ENCODE data around the gene MICB. TPM values are rescaled to one million over a fixed set of nuclear protein-coding genes. Genes with fewer than 3 reads are reported as not detected.
"Not testable (repeated sequence)": the region's sequence is repeated elsewhere in the genome, so short reads cannot be mapped to it uniquely, and the experiment has no call there.

Gene MICB
- total RNA-seq, 1 donor from 2014 or later = 0.14 TPM

DNA sequence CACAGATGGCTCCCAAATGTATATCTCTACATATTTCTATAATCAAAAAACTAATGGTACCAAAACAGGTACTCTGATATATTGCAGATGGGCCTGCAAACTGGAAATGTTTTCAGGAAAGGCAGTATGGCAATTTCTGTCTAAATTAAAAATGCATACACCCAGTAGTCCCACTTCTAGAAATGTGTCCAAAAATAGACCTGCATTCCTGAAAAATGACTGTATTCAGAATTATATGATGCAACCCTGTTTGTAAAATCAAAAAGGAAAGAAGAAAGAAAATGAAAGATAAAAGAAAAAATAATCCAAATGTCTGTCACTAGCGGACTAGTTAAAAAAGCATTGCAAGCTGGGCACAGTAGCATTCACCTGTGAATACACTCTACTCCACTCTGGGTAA lies 12.9 kb upstream of the MICB start:
- Mint-ChIP-seq H3K4me1 (ENCODE audit: unreplicated experiment) (no peaks in the 10 kb centered on the region), H3K27ac (no peak overlapping the region), H3K36me3 (no peaks in the 10 kb centered on the region), H3K4me3 (no peak overlapping the region), H3K9me3 (no peaks in the 10 kb centered on the region), H3K27me3 (peaks cover 39% of the 10 kb centered on the region)
- TF ChIP-seq, protein P1, sequence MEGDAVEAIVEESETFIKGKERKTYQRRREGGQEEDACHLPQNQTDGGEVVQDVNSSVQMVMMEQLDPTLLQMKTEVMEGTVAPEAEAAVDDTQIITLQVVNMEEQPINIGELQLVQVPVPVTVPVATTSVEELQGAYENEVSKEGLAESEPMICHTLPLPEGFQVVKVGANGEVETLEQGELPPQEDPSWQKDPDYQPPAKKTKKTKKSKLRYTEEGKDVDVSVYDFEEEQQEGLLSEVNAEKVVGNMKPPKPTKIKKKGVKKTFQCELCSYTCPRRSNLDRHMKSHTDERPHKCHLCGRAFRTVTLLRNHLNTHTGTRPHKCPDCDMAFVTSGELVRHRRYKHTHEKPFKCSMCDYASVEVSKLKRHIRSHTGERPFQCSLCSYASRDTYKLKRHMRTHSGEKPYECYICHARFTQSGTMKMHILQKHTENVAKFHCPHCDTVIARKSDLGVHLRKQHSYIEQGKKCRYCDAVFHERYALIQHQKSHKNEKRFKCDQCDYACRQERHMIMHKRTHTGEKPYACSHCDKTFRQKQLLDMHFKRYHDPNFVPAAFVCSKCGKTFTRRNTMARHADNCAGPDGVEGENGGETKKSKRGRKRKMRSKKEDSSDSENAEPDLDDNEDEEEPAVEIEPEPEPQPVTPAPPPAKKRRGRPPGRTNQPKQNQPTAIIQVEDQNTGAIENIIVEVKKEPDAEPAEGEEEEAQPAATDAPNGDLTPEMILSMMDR (conservative IDR thresholded peaks at IDR 0.05) = no peak
- no peak for DNase-seq (ENCODE audit: extremely low spot score, unreplicated experiment)

DNA sequence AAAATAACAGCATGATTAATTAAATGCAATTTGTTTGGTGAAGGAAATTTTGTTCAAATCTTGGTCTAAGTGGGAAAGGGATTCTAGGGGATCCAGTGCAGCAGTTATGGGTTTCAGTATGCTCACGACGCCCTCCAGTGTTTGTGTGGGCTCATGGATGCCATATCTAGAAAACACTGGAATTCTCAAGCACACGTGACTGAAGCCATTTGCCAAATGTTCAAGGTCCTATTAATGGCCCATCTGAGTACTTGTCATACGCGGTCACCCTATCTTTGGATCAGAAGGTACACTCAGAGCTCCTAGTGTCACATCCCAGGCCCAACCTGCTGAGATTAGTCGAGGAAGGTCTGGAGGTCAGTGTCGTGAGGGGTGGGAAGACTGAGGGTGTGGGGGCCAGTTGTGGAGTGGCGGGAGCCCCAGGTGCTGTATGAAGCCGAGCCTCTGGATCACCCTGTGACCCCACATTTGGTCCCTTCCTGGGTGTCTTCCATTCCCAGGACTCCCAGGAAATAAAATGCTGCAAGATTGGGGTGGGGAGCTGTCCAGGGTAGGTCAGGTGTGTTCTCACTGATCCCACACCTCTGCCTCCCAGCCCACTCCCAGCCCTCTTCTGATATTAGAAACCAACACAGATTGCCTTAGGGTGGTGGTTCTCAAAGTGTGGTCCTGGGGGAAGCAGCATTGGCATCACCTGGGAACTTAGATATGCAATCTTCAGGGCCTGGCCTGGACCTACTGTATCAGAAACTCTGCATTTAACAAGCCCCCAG lies 11.7 kb upstream of the MICB start:
- H3K4me3 Mint-ChIP-seq; H3K9me3 Mint-ChIP-seq; H3K36me3 Mint-ChIP-seq; H3K27ac Mint-ChIP-seq; DNase-seq (ENCODE audit: extremely low spot score, unreplicated experiment); H3K4me1 Mint-ChIP-seq (ENCODE audit: unreplicated experiment): not testable (repeated sequence)
- H3K27me3 Mint-ChIP-seq = peaks cover 40% of the 10 kb centered on the region

DNA sequence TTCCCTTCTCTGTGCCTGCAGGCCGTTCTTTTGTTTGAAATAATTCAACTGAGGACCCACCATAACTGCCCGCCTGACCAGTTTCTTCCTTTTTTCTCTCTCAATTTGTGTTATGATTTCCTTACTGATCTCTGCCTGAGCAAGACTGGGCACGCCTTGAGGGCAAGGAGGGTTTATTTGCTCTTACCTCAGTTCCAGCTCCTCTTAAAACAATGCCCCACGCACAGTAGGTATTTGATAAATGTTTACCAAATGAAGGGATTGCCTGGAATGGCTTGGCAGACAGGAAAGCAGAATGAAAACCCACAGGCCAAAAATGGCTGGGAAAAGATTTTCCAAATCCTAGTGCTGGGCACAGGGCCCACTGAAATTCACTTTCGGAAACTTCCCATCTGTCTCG lies 10.3 kb upstream of the MICB start:
- not testable (repeated sequence) for H3K9me3 Mint-ChIP-seq; H3K4me1 Mint-ChIP-seq (ENCODE audit: unreplicated experiment); H3K27ac Mint-ChIP-seq; H3K4me3 Mint-ChIP-seq; DNase-seq (ENCODE audit: extremely low spot score, unreplicated experiment); H3K36me3 Mint-ChIP-seq
- H3K27me3 Mint-ChIP-seq = peaks cover 41% of the 10 kb centered on the region

DNA sequence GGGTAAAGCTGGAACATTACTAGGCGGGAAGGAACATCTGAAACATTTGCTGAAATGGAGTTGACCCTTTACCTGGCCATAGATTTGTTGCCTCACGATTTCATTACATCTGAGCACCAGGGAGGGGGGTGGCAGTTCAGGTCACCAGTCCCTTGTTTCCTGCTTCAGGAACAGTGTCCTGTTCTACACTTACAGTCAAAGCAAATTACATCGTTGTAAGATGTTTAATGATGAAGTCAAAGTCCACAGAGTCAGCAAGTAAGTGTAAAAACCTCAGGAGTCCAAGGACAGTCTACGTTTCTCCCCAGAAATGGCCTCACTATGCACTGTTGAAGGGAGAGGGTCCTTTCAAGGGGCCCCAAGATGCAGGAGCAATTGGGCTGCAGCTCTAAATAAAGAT lies 8.9 kb upstream of the MICB start:
- no peaks in the 10 kb centered on the region for H3K36me3 Mint-ChIP-seq

DNA sequence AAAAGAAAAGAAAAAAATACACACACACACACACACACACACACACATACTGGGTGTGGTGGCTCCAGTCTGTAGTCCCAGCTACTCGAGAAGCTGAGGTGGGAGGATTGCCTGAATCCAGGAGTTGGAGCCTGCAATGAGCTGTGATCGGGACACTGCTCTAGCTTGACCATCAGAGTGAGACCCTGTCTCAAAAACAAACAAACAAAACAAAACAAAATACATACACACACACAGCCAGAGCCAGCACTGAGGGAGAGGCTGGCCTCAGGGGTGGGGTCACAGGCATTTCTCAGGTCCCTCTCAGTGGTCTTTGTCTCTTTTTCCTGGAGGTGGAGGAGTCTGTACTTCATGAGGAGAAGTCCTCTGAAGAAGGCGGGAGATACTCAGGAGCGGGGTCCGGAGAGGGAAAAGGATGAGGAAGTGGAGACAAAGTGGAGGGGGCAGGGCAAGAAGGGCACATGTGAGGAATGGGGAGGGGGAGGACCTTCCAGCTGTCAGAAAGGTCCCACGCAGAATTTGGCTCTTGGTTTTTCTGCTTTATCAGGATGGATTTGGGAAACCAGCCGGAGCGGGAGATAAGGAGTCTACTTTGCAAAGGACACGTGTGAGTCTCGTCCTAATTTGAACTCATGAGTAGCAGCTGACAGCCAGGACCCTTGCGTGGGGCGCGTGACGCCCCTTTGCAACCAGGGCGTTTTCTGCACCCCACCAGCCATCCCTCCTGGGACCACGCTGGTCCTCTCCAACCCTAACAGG lies 7.7 kb upstream of the MICB start:
- Mint-ChIP-seq H3K9me3 (no peaks in the 10 kb centered on the region), H3K27ac (no peak overlapping the region), H3K4me1 (ENCODE audit: unreplicated experiment) (peaks cover 10% of the 10 kb centered on the region), H3K36me3 (no peaks in the 10 kb centered on the region), H3K4me3 (no peak overlapping the region), H3K27me3 (peaks cover 55% of the 10 kb centered on the region)
- no peak for DNase-seq (ENCODE audit: extremely low spot score, unreplicated experiment)
- TF ChIP-seq, protein P1 (conservative IDR thresholded peaks at IDR 0.05) = no peak

More for the DNA sequence above, 8.9 kb upstream of the MICB start:
- peaks cover 47% of the 10 kb centered on the region for H3K27me3 Mint-ChIP-seq
- DNase-seq (ENCODE audit: extremely low spot score, unreplicated experiment) = no peak
- no peaks in the 10 kb centered on the region for H3K9me3 Mint-ChIP-seq
- H3K27ac Mint-ChIP-seq = no peak overlapping the region
- TF ChIP-seq, protein P1 (conservative IDR thresholded peaks at IDR 0.05) = no peak
- no peak overlapping the region for H3K4me3 Mint-ChIP-seq
- H3K4me1 Mint-ChIP-seq (ENCODE audit: unreplicated experiment) = peaks cover 10% of the 10 kb centered on the region

DNA sequence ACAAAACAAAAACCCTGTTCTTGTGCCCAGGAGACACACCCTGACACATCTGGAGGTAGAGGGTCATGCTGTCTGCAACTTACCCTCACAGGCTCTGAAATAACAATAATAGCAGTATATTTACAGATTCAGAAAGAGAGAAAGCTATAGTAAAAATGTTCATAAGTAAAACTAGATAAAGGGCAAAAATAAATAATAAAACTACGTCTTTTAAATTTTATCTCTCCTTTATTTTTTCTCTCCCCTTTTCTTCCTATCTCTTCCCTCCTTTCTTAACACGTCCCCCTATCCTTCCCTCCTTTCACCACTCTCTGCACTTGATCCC lies 4.4 kb upstream of the MICB start:
- Mint-ChIP-seq H3K4me3 (peak overlapping the region; percentile 62), H3K4me1 (ENCODE audit: unreplicated experiment) (peaks cover 21% of the 10 kb centered on the region), H3K27me3 (peaks cover 84% of the 10 kb centered on the region)
- not testable (repeated sequence) for H3K36me3 Mint-ChIP-seq; DNase-seq (ENCODE audit: extremely low spot score, unreplicated experiment); H3K9me3 Mint-ChIP-seq; H3K27ac Mint-ChIP-seq

Measured in type B pancreatic cell (in vitro differentiated cells).